K562 (cell line): Measurements from ENCODE around the gene PI4K2A. TPM values are rescaled to one million over a fixed set of nuclear protein-coding genes. Genes with fewer than 3 reads are reported as not detected.

Experiments
- CC2D1A ChIP-seq: fragments of 450-650 bp; IDR thresholded peaks from 2 replicates; pipeline ENCODE4 v1.6.1; 2017; ENCODE audit warnings: mild to moderate bottlenecking
- FOXM1 ChIP-seq, 2 experiments: fragments of 450-650 bp in 1 of 2; sonication (generic) in 1 of 2; formaldehyde crosslinking in 1 of 2; IDR thresholded peaks; 2 replicates each; pipeline versions ENCODE4 v1.6.1 to v1.9.0; 2017 to 2022; ENCODE audit warnings: low read depth in 2 of 2, mild to moderate bottlenecking in 2 of 2, missing genetic modification reagents in 1 of 2, moderate library complexity in 1 of 2
- FOXP1 ChIP-seq: sonication (generic); formaldehyde crosslinking; IDR thresholded peaks from 2 replicates; pipeline ENCODE4 v1.8.0; 2022; ENCODE audit warnings: mild to moderate bottlenecking, missing genetic modification reagents
- GTF3C2 ChIP-seq: IDR thresholded peaks from 3 replicates; pipeline ENCODE4 v1.6.1; 2011; ENCODE audit warnings: borderline replicate concordance, mild to moderate bottlenecking, moderate library complexity; ENCODE audit not compliant: insufficient read length; ENCODE audit errors: extremely low read depth
- JUND ChIP-seq, 2 experiments: IDR thresholded peaks; 2 replicates in 1 of 2; 3 replicates in 1 of 2; pipeline ENCODE4 v1.6.1; 2011; ENCODE audit warnings: borderline replicate concordance in 2 of 2, low read depth in 2 of 2, low read length in 2 of 2, improper control_type of control experiment in 1 of 2, missing biosample characterization in 1 of 2, missing genetic modification characterization in 1 of 2, missing genetic modification reagents in 1 of 2
- KLF10 ChIP-seq: fragments of 250-450 bp; sonication (Bioruptor Pico); IDR thresholded peaks from 2 replicates; pipeline ENCODE4 v1.6.1; 2021; ENCODE audit warnings: matching md5 sums
- NR2C2 ChIP-seq, 2 experiments: fragments of 200-800 bp in 1 of 2; sonication (Bioruptor generic) in 1 of 2; sonication (generic) in 1 of 2; formaldehyde crosslinking in 1 of 2; IDR thresholded peaks; 2 replicates each; pipeline versions ENCODE4 v1.6.1 to v1.8.0; 2016 to 2022; ENCODE audit warnings: mild to moderate bottlenecking in 1 of 2, missing compliant biosample characterization in 1 of 2, missing genetic modification characterization in 1 of 2, missing genetic modification reagents in 1 of 2
- OTX1 ChIP-seq: fragments of 450-650 bp; formaldehyde crosslinking; IDR thresholded peaks from 2 replicates; pipeline ENCODE4 v1.4.0; 2022; ENCODE audit warnings: mild to moderate bottlenecking
- PCBP1 ChIP-seq: fragments of 200-400 bp; formaldehyde crosslinking; IDR thresholded peaks from 2 replicates; pipeline ENCODE4 v1.6.1; 2018; ENCODE audit warnings: mild to moderate bottlenecking, low read depth, low read length; ENCODE audit not compliant: poor library complexity, severe bottlenecking
- POLR2AphosphoS5 ChIP-seq: IDR thresholded peaks from 2 replicates; pipeline ENCODE4 v1.6.1; 2011; ENCODE audit warnings: mild to moderate bottlenecking, low read depth, low read length, moderate library complexity; ENCODE audit not compliant: control insufficient read depth, insufficient read depth
- TCF7 ChIP-seq: sonication (generic); IDR thresholded peaks from 2 replicates; pipeline ENCODE4 v1.6.1; 2016; ENCODE audit warnings: antibody characterized with exemption, borderline replicate concordance
- TRIM24 ChIP-seq, 2 experiments: fragments of 450-650 bp; IDR thresholded peaks; 2 replicates each; pipeline ENCODE4 v1.6.1; 2016
- ZBTB17 ChIP-seq: fragments of 450-650 bp; formaldehyde crosslinking; IDR thresholded peaks from 2 replicates; pipeline ENCODE4 v1.4.0; 2020; ENCODE audit warnings: mild to moderate bottlenecking
- ZNF232 ChIP-seq: sonication (generic); formaldehyde crosslinking; IDR thresholded peaks from 2 replicates; pipeline ENCODE4 v1.8.0; 2022; ENCODE audit warnings: mild to moderate bottlenecking, missing genetic modification reagents
- ZNF584 ChIP-seq: fragments of 200-800 bp; sonication (Bioruptor generic); IDR thresholded peaks from 2 replicates; pipeline ENCODE4 v1.6.1; 2016; ENCODE audit warnings: low read depth, mild to moderate bottlenecking, missing genetic modification characterization, missing compliant biosample characterization
- ZNF586 ChIP-seq: fragments of 450-650 bp; formaldehyde crosslinking; conservative IDR thresholded peaks from 2 replicates; pipeline ENCODE4 v1.4.0; 2020; ENCODE audit warnings: mild to moderate bottlenecking, moderate library complexity
- ZNF589 ChIP-seq: fragments of 200-800 bp; sonication (Bioruptor generic); IDR thresholded peaks from 2 replicates; pipeline ENCODE4 v1.6.1; 2016; ENCODE audit warnings: low read depth, missing genetic modification characterization, missing compliant biosample characterization
- ZNF696 ChIP-seq: fragments of 250-450 bp; sonication (Bioruptor Pico); conservative IDR thresholded peaks from 2 replicates; pipeline ENCODE4 v1.4.0; 2020; ENCODE audit warnings: mild to moderate bottlenecking, moderate library complexity
- ZNF77 ChIP-seq: fragments of 250-450 bp; sonication (Bioruptor Pico); IDR thresholded peaks from 2 replicates; pipeline ENCODE4 v1.5.0; 2020
- polyA plus RNA-seq, 8 experiments: library from polyadenylated mRNA; depleted of rRNA in 4 of 8; stranded (reverse) in 5 of 8; unstranded in 3 of 8; fragments of >200 nt; fragmentation: Nextera tagmentation in 2 of 8; fragmentation: Illumina TruSeq in 1 of 8; extraction: Ambion mirVana in 2 of 8; extraction: Trizol in 1 of 8; gene quantifications; 2 replicates each; pipeline versions ENCODE4 v1.2.1 to v1.2.3, GENCODE V29; 2011 to 2014; ENCODE audit warnings: inconsistent platforms in 1 of 8, missing spikeins in 1 of 8
- total RNA-seq, 7 experiments: library from RNA; depleted of rRNA in 6 of 7; stranded (reverse); fragments of >200 nt in 6 of 7; fragmentation: Illumina TruSeq in 2 of 7; extraction: Trizol in 2 of 7; gene quantifications; 2 replicates each; pipeline versions ENCODE4 v1.2.1 to v1.2.3, GENCODE V29; 2011 to 2021; ENCODE audit warnings: low replicate concordance in 1 of 7
- TF ChIP-seq, protein P1 (sequence below): fragments of 250-450 bp; sonication (Bioruptor Pico); IDR thresholded peaks from 2 replicates; pipeline ENCODE4 v1.5.1; 2021; ENCODE audit warnings: mild to moderate bottlenecking
- TF ChIP-seq, protein P2 (sequence below): sonication (generic); formaldehyde crosslinking; IDR thresholded peaks from 2 replicates; pipeline ENCODE4 v1.5.0; 2020; ENCODE audit warnings: missing genetic modification reagents

The PI4K2A gene
- total and polyA plus RNA-seq, 9 of the 15 experiments (the other 6 are each of a cell fraction or from before 2014, with no cell fraction given), result 4.4 to 28.4 (median 16.5) TPM

GRCh38 chr10:97686962-97687784, 46.7 kb downstream of the PI4K2A start, which contains the start of gene AVPI1 (continued):
- TF ChIP-seq NR2C2 (CRISPR knock-in tag; IDR thresholded peaks at IDR 0.05) (no peak), NR2C2 (tag; IDR thresholded peaks at IDR 0.05) (peak; percentile 68), ZNF584 (CRISPR knock-in tag) (no peak), FOXM1 (IDR thresholded peaks at IDR 0.05; ENCODE audit: low read depth) (no peak), FOXM1 (CRISPR knock-in tag; IDR thresholded peaks at IDR 0.05; ENCODE audit: low read depth) (no peak), ZNF586 (CRISPR knock-in tag) (no peak), KLF10 (no peak), ZNF77 (no peak), ZNF696 (CRISPR knock-in tag) (no peak), GTF3C2 (no peak), FOXP1 (CRISPR knock-in tag) (no peak; the same call in 1 of the 2 replicates), POLR2AphosphoS5 (peak; percentile 48; the same call in 1 of the 2 replicates), ZBTB17 (CRISPR knock-in tag) (no peak; the same call in 1 of the 2 replicates), OTX1 (CRISPR knock-in tag) (no peak), TRIM24 (IDR thresholded peaks at IDR 0.05) (no peak), JUND (IDR thresholded peaks at IDR 0.05; ENCODE audit: borderline replicate concordance, low read depth, low read length) (peak; percentile 68; the same call in 1 of the 2 replicates), JUND (tag; IDR thresholded peaks at IDR 0.05; ENCODE audit: borderline replicate concordance, low read depth, low read length) (peak; percentile 61; the same call in 1 of the 3 replicates), ZNF589 (CRISPR knock-in tag) (peak; percentile 74; the same call in 1 of the 2 replicates), ZNF232 (CRISPR knock-in tag) (no peak), PCBP1 (no peak), CC2D1A (no peak), TCF7 (no peak)
- TF ChIP-seq, protein P1, sequence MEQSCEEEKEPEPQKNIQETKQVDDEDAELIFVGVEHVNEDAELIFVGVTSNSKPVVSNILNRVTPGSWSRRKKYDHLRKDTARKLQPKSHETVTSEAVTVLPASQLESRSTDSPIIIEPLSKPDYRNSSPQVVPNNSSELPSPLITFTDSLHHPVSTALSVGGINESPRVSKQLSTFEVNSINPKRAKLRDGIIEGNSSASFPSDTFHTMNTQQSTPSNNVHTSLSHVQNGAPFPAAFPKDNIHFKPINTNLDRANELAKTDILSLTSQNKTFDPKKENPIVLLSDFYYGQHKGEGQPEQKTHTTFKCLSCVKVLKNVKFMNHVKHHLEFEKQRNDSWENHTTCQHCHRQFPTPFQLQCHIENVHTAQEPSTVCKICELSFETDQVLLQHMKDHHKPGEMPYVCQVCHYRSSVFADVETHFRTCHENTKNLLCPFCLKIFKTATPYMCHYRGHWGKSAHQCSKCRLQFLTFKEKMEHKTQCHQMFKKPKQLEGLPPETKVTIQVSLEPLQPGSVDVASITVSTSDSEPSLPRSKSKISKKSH (CRISPR knock-in tag), result no peak
- TF ChIP-seq, protein P2, sequence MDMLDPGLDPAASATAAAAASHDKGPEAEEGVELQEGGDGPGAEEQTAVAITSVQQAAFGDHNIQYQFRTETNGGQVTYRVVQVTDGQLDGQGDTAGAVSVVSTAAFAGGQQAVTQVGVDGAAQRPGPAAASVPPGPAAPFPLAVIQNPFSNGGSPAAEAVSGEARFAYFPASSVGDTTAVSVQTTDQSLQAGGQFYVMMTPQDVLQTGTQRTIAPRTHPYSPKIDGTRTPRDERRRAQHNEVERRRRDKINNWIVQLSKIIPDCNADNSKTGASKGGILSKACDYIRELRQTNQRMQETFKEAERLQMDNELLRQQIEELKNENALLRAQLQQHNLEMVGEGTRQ (CRISPR knock-in tag), result peak; percentile 86
